Measurements from ENCODE around the gene PRKAG2. TPM values are rescaled to one million over a fixed set of nuclear protein-coding genes. Genes with fewer than 3 reads are reported as not detected.
"Not testable (repeated sequence)": the region's sequence is repeated elsewhere in the genome, so short reads cannot be mapped to it uniquely, and the experiment has no call there.

The PRKAG2 gene
- total RNA-seq, 1 donor from 2014 or later, result 14.2 TPM

DNA sequence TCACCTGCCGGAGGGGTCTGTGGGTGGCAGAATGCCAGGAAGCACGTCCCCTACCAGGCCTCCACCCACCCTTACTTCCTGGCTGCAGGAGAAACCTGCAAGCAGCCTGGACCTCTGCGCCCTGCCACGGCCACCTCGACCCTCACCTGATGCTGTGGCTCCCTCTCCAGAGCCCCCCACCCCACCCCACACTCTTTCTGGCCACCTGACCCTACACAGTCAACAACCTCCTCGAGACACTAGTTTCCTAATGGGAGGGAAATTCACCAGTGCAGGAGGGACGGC lies 91.3 kb downstream of the PRKAG2 start:
- DNase-seq, result no peak

GRCh38 chr7:151784853-151785680 lies 91.8 kb downstream of the PRKAG2 start:
- no peak for DNase-seq

GRCh38 chr7:151783958-151784575 lies 92.8 kb downstream of the PRKAG2 start:
- no peak for DNase-seq

DNA sequence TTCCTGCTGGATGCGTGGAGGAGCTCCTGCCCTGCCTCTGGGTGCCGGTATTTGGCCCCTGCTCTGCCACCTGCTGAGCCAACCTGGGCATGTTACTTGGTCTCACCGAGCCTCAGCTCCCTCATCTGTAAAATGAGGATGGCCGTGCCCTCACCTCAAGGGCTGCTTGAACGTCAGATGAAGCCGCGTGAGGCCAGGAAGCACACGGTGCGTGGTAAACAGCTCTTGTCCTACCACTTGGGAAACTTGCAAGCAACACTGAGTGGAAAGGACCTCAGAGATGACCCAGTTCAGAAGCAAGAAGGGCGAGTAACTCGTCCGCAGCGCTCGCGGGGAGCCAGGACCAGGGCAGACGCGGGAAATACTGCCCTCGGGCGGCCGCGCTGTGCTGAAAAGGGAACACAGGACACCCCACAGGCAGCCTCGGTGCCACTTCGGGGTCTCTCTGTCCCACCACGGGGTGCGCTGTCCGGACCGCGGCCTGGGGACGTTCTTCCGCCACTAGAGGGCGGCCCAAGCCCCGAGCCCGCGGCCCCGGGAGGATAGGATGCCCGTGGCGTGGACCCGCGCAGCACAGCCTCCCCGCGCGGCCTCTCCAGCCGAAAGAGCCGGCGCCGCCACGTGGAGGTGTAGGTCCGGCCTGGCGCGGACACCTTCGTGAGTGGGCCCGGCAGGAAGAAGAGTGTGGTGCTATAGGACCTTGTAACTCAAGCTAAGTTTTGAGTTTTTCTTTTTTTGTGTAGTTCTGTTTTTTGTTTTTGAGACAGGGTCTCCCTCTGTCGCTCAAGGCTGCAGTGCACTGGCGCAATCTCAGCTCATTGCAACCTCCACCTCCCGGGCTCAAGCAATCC lies 94.1 kb downstream of the PRKAG2 start:
- peak; percentile 74 for DNase-seq

DNA sequence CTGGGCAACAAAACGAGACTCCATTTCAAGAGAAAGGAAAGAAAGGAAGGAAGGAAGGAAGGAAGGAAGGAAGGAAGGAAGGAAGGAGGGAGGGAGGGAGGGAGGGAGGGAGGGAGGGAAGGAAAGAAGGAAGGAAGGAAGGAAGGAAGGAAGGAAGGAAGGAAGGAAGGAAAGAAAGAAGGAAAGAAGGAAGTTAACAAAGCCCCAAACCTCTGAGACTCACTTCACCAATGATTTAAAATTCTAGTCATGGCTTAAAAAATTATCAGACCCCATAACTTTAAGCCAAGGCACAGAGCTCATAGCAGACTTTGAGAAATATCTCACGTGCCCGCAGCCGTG lies 94.7 kb downstream of the PRKAG2 start:
- not testable (repeated sequence) for DNase-seq

DNA sequence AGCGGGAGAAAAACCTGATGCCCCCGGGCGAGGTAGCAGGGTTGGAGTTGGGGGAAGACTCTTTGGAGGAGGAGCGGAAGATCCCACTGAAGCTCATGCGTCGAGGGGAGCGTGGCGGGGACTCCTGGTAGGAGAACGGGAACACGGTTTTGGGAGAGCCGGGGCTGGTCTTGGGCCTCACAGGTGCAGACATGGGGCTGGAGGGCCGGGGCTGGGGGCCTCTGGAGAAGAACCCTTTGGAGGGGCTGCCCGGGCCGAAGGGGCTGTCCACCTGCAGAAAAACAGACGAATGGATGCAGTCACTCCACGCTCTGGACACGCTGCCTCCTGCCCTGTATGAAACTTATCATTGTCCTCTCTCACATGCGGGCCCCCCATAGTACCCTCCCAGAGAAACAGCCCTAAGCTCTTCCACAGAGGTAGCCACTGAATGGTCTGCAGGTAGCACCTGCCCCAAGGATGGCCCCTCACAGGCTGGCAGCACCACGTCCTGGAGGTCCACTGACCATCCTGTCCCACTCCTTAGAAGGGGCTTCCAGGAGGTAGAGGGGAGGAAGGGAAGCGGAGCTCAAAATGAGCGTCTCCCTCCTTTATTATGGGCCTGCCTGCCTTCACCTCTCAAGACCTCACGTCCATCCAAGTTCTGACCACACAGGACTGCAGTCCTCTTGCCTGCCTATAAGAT lies 95.6 kb downstream of the PRKAG2 start:
- DNase-seq, result no peak

DNA sequence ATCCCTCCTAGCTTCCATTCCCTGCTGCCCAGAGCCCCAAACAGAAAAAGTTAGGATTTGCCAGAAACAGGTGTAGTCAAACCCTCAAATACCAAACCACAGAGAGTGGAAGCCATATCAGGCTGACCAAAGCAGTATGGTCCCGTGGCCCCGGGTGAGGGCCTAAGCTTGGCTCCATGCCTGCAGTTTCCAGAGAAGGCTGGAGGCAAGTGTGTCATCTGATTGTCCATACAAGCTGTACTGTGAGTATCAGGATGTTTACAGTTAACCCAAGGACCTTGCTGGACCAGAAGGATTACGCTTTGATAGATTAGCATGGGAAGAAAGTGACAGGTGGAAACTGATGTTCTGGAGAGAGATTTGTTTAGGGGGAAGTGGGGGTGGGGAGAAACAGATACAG lies 96.3 kb downstream of the PRKAG2 start:
- no peak for DNase-seq

- DNase-seq, result no peak
Observed at GRCh38 chr7:151779678-151780077, 97.2 kb downstream of the PRKAG2 start.

- no peak for DNase-seq
Observed at GRCh38 chr7:151779255-151779654, 97.7 kb downstream of the PRKAG2 start.

- DNase-seq, result no peak
Observed at GRCh38 chr7:151777908-151778670, 98.8 kb downstream of the PRKAG2 start.

GRCh38 chr7:151777495-151777880 lies 99.4 kb downstream of the PRKAG2 start:
- DNase-seq, result no peak

- DNase-seq, result no peak
Observed at GRCh38 chr7:151776876-151777494, 99.9 kb downstream of the PRKAG2 start.

- DNase-seq, result no peak
Observed at GRCh38 chr7:151776446-151776845, 100.5 kb downstream of the PRKAG2 start.

GRCh38 chr7:151775547-151776443 lies 101.1 kb downstream of the PRKAG2 start:
- no peak for DNase-seq

DNA sequence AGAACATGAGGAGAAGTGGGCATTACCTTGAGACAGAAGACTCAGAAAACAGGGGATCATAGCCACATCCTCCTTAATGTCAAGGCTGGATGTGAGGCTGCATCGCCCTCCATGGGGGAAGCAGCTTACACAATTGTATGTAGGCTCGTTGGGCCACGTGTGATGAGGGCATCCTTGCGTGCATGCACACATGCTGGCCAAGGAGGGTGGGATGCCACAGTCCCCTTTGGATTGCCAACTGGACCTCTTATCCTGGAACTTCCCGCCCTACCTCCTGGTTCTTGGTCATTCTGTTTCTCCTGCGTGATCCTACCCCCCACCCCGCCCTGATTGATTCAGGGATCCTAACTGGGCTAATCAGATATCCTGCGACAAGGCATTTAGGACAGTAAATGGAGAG lies 102.0 kb downstream of the PRKAG2 start:
- DNase-seq, result no peak

GRCh38 chr7:151773797-151774196 lies 103.1 kb downstream of the PRKAG2 start:
- no peak for DNase-seq

GRCh38 chr7:151770232-151770631 lies 106.7 kb downstream of the PRKAG2 start:
- DNase-seq, result no peak

- DNase-seq, result no peak
Observed at GRCh38 chr7:151769188-151769821, 107.6 kb downstream of the PRKAG2 start.

- DNase-seq, result no peak
Observed at GRCh38 chr7:151768805-151769187, 108.1 kb downstream of the PRKAG2 start.

DNA sequence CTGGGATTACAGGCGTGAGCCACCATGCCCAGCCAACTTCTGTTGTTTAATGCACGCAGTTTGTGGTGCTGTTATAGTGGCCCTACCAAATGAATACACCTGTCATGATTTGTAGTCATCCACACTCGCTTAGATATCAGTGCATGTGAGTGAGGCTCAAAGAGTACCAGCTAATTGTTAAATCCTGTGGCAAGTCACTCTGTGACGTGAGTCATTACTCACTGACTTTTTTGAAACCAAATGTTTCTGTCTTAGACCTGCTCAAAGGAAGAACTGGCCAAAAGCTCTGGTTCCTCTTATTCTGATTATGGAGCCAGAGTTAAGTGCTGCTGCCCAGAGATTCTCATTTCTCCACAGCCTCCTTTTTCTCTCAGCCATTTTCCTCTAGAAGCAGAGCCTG lies 109.4 kb downstream of the PRKAG2 start:
- no peak for DNase-seq
